Fibroblast of the aortic adventitia (primary cell): ENCODE measurements around the gene MAFF. TPM values are rescaled to one million over a fixed set of nuclear protein-coding genes. Genes with fewer than 3 reads are reported as not detected.
"Not testable (repeated sequence)": the region's sequence is repeated elsewhere in the genome, so short reads cannot be mapped to it uniquely, and the experiment has no call there.

Experiments
- DNase-seq: peaks from one replicate; pipeline ENCODE4 v3.0.0-alpha.2; 2010; ENCODE audit warnings: low read depth
- H3K4me3 ChIP-seq: 2 replicates; pipeline ENCODE4 v1.5.1; 2011; ENCODE audit warnings: low read depth, mild to moderate bottlenecking, control low read depth, low read length, moderate library complexity
- total RNA-seq: library from RNA; depleted of rRNA; stranded (reverse); fragments of >200 nt; gene quantifications from 2 replicates; pipeline ENCODE4 v1.2.3, GENCODE V29; 2012; ENCODE audit warnings: low replicate concordance
- TF ChIP-seq, protein P1 (sequence below): IDR thresholded peaks from 2 replicates; pipeline ENCODE4 v1.5.1; 2011; ENCODE audit warnings: mild to moderate bottlenecking, low read length, control low read depth, inconsistent platforms; ENCODE audit not compliant: insufficient read depth

MAFF gene
- total RNA-seq, 1 donor, result 33.7 TPM

DNA sequence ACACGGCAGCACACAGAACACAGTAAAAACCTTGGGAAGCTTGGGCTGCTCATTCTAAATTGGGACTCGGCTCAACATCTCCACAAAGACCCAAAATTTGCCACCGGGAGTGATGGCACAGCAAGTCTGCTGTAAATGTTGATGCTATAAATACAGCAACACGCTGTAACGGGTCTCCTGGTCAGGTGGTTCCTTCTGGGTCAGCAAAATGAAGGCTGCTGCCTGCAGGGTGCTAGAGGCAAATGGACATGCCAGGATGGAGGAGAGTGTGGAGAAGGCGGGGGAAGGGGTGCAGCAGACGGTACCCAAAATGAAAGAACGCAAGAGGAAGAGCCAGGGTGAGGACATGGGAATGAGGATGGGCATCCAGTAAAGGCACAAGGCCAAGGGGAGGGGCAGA lies 30.4 kb downstream of the MAFF start:
- no peak overlapping the region for H3K4me3 ChIP-seq
- TF ChIP-seq, protein P1, sequence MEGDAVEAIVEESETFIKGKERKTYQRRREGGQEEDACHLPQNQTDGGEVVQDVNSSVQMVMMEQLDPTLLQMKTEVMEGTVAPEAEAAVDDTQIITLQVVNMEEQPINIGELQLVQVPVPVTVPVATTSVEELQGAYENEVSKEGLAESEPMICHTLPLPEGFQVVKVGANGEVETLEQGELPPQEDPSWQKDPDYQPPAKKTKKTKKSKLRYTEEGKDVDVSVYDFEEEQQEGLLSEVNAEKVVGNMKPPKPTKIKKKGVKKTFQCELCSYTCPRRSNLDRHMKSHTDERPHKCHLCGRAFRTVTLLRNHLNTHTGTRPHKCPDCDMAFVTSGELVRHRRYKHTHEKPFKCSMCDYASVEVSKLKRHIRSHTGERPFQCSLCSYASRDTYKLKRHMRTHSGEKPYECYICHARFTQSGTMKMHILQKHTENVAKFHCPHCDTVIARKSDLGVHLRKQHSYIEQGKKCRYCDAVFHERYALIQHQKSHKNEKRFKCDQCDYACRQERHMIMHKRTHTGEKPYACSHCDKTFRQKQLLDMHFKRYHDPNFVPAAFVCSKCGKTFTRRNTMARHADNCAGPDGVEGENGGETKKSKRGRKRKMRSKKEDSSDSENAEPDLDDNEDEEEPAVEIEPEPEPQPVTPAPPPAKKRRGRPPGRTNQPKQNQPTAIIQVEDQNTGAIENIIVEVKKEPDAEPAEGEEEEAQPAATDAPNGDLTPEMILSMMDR, result no peak
- DNase-seq, result no peak

DNA sequence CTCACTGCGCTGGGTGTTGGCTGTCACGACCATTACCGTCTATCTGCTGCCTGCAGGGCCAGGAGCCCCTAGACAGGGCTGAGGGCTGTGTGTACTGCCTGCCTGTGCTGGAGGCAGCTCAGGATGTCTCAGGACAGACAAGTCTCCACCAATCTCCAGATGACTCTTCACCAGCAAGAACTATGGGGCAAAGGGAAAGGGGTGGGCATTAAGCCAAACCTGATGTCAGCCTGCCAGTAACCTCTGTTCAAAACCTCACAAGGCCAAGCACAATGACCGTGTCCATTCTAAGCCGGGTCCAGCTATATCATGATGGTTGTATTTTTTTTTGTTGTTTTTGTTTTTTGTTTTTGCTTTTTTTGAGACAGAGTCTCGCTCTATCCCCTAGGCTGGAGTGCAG lies 31.6 kb downstream of the MAFF start:
- no peak overlapping the region for H3K4me3 ChIP-seq
- TF ChIP-seq, protein P1, result no peak
- peak; percentile 45 for DNase-seq

DNA sequence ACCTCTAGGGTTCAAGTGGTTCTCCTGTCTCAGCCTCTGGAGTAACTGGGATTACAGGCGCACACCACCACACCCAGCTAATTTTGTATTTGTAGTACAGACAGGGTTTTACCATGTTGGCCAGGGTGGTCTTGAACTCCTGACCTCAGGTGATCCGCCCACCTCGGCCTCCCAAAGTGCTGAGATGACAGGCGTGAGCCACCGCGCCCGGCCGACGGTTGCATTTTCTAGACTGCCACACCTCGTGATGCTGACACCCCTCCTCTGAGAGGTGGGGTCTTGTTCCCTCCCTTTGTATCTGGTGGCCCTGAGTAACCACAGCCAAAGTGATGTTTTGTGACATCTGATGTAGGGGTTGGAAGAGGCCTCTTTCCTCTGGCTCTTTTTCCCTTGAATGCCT lies 32.1 kb downstream of the MAFF start:
- not testable (repeated sequence) for H3K4me3 ChIP-seq, DNase-seq

DNA sequence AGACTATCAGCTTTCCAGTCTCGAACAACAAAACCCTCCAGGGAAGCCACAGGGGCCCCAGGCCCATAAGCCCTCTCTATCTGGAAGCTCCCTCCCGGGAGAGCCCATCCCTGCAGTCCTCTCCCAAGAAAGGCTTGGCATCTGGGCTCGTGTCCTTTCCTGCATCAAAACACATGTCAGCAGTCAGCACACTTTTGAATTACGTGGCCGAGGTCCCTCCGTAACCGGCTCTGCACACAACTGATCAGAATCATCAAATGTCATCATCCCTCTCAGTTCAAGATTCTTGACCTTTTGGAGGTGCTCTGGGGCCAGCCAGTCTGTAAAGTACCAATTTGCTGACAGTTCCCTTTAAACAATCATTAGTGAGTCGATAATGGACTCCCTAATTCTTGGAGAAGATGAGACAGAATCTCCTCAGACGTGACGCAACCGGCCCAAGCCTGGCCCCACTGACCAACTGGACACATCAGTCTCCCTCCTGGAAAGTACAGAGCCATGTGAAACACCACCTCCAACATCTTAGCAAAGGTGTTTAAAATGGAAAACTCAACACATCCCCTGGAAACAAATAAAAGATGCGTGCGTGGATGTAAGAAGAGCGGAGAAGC lies 33.6 kb downstream of the MAFF start:
- TF ChIP-seq, protein P1, result no peak
- no peak overlapping the region for H3K4me3 ChIP-seq
- no peak for DNase-seq

DNA sequence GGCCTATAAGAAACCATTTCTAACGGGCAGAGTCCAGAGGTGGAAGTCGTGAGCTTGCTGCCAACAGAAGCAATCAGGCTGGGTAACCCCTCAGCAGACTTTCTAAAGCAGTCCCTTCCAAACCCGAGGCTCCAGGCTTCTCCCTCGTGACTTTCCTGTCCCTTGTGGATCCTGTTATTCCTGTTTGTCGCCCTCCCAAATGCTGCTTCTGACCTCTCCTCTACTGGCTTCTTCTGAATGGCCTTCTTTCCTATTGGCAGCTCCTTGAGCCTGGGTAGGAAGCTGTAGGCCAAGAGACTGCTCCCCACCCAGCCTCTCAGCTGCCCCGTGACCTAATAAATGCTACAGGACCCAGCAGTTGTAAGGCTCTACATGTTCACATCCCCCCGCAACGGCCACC lies 35.0 kb downstream of the MAFF start:
- TF ChIP-seq, protein P1, result no peak

DNA sequence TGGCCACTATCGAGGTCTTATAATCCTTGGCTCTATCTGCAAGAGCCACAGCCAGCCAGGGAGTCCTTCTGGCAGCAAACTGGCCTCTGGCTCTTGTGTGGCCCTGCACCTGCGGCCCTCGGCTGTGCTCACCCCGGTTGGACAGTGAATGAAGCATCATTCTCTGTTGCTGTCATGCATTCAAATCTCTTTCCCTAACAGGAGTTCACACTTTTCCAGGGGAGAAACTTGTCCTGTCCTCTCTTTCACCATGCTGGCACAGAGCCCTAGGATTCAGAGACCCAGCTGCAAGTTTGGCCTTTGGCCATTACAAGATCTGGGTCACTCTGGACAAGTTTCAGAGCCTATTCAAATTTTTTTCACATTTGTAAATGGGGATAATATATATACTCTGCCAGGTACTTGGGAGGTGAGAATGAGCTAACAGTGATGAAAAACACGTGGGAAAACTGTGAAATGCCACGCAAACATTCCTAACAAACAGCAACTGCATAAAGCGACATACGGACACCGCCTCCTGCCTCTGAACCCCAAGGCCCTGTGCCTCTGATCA lies 36.8 kb downstream of the MAFF start:
- peak; percentile 77 for DNase-seq
- TF ChIP-seq, protein P1, result no peak
- no peak overlapping the region for H3K4me3 ChIP-seq

More for the DNA sequence above, 35.0 kb downstream of the MAFF start:
- no peak for DNase-seq
- H3K4me3 ChIP-seq, result no peak overlapping the region

DNA sequence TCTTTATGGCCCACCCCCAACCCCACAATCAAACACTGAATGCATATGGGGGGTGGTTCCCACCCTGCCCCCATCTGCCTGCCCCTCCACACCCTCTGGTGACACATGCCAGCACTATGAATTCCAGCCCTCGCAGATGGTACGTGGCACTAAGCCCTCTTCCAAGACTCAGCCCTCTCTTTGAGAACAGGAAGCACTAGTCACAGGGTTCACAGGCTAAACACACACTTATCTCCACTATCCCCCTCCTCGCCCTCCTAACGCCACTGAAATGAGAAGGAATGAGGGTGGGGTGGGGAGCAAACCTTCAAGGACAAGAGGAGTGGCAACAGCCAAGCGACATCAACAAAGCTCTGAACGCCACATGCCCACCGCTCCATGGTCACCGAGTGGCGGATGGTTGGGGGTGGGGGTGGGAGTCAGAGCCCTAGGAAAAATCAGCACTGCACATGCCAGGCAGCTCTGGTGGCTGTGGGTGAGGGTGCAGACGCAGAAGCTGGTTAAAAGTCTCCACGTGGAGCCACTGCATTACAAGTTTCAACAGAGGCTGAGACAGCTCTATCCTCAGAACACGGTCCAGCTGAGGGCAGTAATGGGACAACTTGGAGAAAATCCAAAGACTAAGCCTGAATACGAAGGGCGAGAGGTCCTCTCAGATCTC lies 37.4 kb downstream of the MAFF start:
- peak; percentile 91 for DNase-seq
- TF ChIP-seq, protein P1, result peak; percentile 8
- H3K4me3 ChIP-seq, result no peak overlapping the region
